ENCODE data around the gene PIN4. TPM values are rescaled to one million over a fixed set of nuclear protein-coding genes. Genes with fewer than 3 reads are reported as not detected.

Gene PIN4
- total and polyA plus RNA-seq, 2 experiments from 2014 or later, result 16.3 to 39.4 TPM

- H3K9me2 ChIP-seq (replicated peaks; ENCODE audit: insufficient read depth), result no peaks in the 10 kb centered on the region
- no peaks in the 10 kb centered on the region for H3K36me3 ChIP-seq (replicated peaks; ENCODE audit: insufficient read depth, low read depth)
- H3K4me1 ChIP-seq (ENCODE audit: insufficient read depth), result no peaks in the 10 kb centered on the region
- H2AFZ ChIP-seq, result no peak overlapping the region
- no peaks in the 10 kb centered on the region for H3K9me3 ChIP-seq (ENCODE audit: low read depth)
- WGBS (ENCODE audit: low lambda C conversion rate, missing lambda C conversion rate), result 85% methylated on average over 3 of the region's 3 CpGs
- H3K27ac ChIP-seq, result no peak overlapping the region
- no peak overlapping the region for H3K4me3 ChIP-seq
- H3K27me3 ChIP-seq, result no peaks in the 10 kb centered on the region
- no peaks in the 10 kb centered on the region for H4K20me1 ChIP-seq (ENCODE audit: insufficient read depth, poor library complexity, severe bottlenecking)
- no peak overlapping the region for H3K4me2 ChIP-seq
- no peaks in the 10 kb centered on the region for H3K79me2 ChIP-seq
- no peak for DNase-seq (ENCODE audit: low spot score)
- TF ChIP-seq, protein P1, sequence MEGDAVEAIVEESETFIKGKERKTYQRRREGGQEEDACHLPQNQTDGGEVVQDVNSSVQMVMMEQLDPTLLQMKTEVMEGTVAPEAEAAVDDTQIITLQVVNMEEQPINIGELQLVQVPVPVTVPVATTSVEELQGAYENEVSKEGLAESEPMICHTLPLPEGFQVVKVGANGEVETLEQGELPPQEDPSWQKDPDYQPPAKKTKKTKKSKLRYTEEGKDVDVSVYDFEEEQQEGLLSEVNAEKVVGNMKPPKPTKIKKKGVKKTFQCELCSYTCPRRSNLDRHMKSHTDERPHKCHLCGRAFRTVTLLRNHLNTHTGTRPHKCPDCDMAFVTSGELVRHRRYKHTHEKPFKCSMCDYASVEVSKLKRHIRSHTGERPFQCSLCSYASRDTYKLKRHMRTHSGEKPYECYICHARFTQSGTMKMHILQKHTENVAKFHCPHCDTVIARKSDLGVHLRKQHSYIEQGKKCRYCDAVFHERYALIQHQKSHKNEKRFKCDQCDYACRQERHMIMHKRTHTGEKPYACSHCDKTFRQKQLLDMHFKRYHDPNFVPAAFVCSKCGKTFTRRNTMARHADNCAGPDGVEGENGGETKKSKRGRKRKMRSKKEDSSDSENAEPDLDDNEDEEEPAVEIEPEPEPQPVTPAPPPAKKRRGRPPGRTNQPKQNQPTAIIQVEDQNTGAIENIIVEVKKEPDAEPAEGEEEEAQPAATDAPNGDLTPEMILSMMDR (IDR thresholded peaks at IDR 0.05; ENCODE audit: poor library complexity), result no peak
- TF ChIP-seq EZH2 (IDR thresholded peaks at IDR 0.05; ENCODE audit: borderline replicate concordance) (no peak), EZH2phosphoT487 (IDR thresholded peaks at IDR 0.05; ENCODE audit: low read depth, severe bottlenecking, unreplicated experiment) (no peak)
These were observed 48.7 kb downstream of the PIN4 start for GRCh38 chrX:72230290-72230689.

GRCh38 chrX:72236841-72237240 lies 55.3 kb downstream of the PIN4 start:
- no peak overlapping the region for H3K4me3 ChIP-seq
- no peaks in the 10 kb centered on the region for H3K4me1 ChIP-seq (ENCODE audit: insufficient read depth)
- no peaks in the 10 kb centered on the region for H3K9me2 ChIP-seq (replicated peaks; ENCODE audit: insufficient read depth)
- H3K79me2 ChIP-seq, result no peaks in the 10 kb centered on the region
- H4K20me1 ChIP-seq (ENCODE audit: insufficient read depth, poor library complexity, severe bottlenecking), result no peaks in the 10 kb centered on the region
- H3K36me3 ChIP-seq (replicated peaks; ENCODE audit: insufficient read depth, low read depth), result no peaks in the 10 kb centered on the region
- no peaks in the 10 kb centered on the region for H3K9me3 ChIP-seq (ENCODE audit: low read depth)
- 80% methylated on average over 4 of the region's 4 CpGs for WGBS (ENCODE audit: low lambda C conversion rate, missing lambda C conversion rate)
- no peaks in the 10 kb centered on the region for H3K27me3 ChIP-seq
- no peak overlapping the region for H3K27ac ChIP-seq
- no peak for DNase-seq (ENCODE audit: low spot score)
- H3K4me2 ChIP-seq, result no peak overlapping the region
- no peak overlapping the region for H2AFZ ChIP-seq
- no peak for TF ChIP-seq EZH2phosphoT487 (IDR thresholded peaks at IDR 0.05; ENCODE audit: low read depth, severe bottlenecking, unreplicated experiment)
- TF ChIP-seq, protein P1 (IDR thresholded peaks at IDR 0.05; ENCODE audit: poor library complexity), result no peak
- TF ChIP-seq EZH2 (IDR thresholded peaks at IDR 0.05; ENCODE audit: borderline replicate concordance), result no peak

DNA sequence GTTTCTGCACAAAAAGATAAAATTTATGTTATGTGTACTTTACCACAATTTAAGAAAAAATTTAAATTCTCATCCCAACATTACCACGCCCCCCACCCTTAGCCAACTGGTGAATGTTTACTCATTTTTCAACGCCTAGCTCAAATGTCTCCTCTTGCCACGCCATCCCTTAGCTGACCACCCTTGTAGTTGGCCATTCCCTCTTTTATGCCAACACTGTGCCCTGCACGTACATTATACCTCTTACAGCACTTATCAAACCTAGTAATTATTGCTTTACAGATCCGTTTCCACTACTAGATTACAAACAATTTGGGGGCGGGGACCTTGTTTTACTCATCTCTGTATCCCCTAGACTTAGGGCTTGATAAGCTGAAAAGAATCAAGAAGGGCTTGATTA lies 56.6 kb downstream of the PIN4 start:
- H3K4me2 ChIP-seq, result peak overlapping the region; percentile 85
- no peak for TF ChIP-seq EZH2phosphoT487 (IDR thresholded peaks at IDR 0.05; ENCODE audit: low read depth, severe bottlenecking, unreplicated experiment)
- no peak for TF ChIP-seq EZH2 (IDR thresholded peaks at IDR 0.05; ENCODE audit: borderline replicate concordance)
- TF ChIP-seq, protein P1 (IDR thresholded peaks at IDR 0.05; ENCODE audit: poor library complexity), result no peak
- H3K36me3 ChIP-seq (replicated peaks; ENCODE audit: insufficient read depth, low read depth), result no peaks in the 10 kb centered on the region
- no peak overlapping the region for H2AFZ ChIP-seq
- no peaks in the 10 kb centered on the region for H3K79me2 ChIP-seq
- H3K27ac ChIP-seq, result no peak overlapping the region
- no peak overlapping the region for H3K4me3 ChIP-seq
- H3K9me3 ChIP-seq (ENCODE audit: low read depth), result no peaks in the 10 kb centered on the region
- H4K20me1 ChIP-seq (ENCODE audit: insufficient read depth, poor library complexity, severe bottlenecking), result no peaks in the 10 kb centered on the region
- no peaks in the 10 kb centered on the region for H3K4me1 ChIP-seq (ENCODE audit: insufficient read depth)
- H3K27me3 ChIP-seq, result no peaks in the 10 kb centered on the region
- DNase-seq (ENCODE audit: low spot score), result no peak
- H3K9me2 ChIP-seq (replicated peaks; ENCODE audit: insufficient read depth), result no peaks in the 10 kb centered on the region
- WGBS (ENCODE audit: low lambda C conversion rate, missing lambda C conversion rate), result 44% methylated on average over 6 of the region's 6 CpGs
